IMR-90 (cell line): ENCODE results near the gene EHF. TPM values are rescaled to one million over a fixed set of nuclear protein-coding genes. Genes with fewer than 3 reads are reported as not detected.
A peak's percentile ranks its signal among the peaks of the same experiment; 100 is the strongest.

Experiments
- ATAC-seq: fragments of 200-7000 bp; cut with Tn5 transposase; 2 replicates; pipeline ENCODE4 v1.9.1; 2020; ENCODE audit warnings: low read depth, mild to moderate bottlenecking, moderate library complexity
- BruUV-seq: library from RNA; stranded (reverse); fragments of 400-500 nt; replicated peaks from 2 replicates; lab custom pipeline; 2021; lab: Mats Ljungman, UMichigan
- CTCF ChIA-PET: fragments of 300-600 bp; formaldehyde crosslinking; extraction: SDS; loops from one replicate; lab custom pipeline; 2021; ENCODE audit warnings: antibody characterized with exemption; lab: Yijun Ruan, JAX
- POLR2A ChIA-PET: fragments of 300-600 bp; sonication (Branson Sonifier 250); formaldehyde crosslinking; loops from one replicate; lab custom pipeline; 2022; ENCODE audit warnings: antibody characterized with exemption; ENCODE audit not compliant: unreplicated experiment; lab: Charles Lee
- DNase-seq: peaks from one replicate; pipeline ENCODE4 v3.0.0; 2013
- H2AFZ ChIP-seq: replicated peaks from 2 replicates; pipeline ENCODE3; 2013; ENCODE audit warnings: low read length, mild to moderate bottlenecking; ENCODE audit not compliant: poor library complexity
- H2AK5ac ChIP-seq: 2 replicates; pipeline ENCODE4 v1.6.1; 2013; ENCODE audit warnings: low read depth, low read length, inconsistent platforms
- H2AK9ac ChIP-seq: replicated peaks from 2 replicates; pipeline ENCODE3; 2013; ENCODE audit warnings: mild to moderate bottlenecking, low read depth, low read length, moderate library complexity; ENCODE audit not compliant: poor library complexity
- H2BK120ac ChIP-seq: 2 replicates; pipeline ENCODE4 v1.6.1; 2013; ENCODE audit warnings: low read depth, low read length, inconsistent platforms
- H2BK15ac ChIP-seq: 3 replicates; pipeline ENCODE4 v1.6.1; 2013; ENCODE audit warnings: low read depth, low read length, inconsistent platforms
- H2BK20ac ChIP-seq: 2 replicates; pipeline ENCODE4 v1.6.1; 2013; ENCODE audit warnings: low read depth, mild to moderate bottlenecking, inconsistent platforms, low read length, moderate library complexity
- H2BK5ac ChIP-seq: 2 replicates; pipeline ENCODE4 v1.6.1; 2013; ENCODE audit warnings: mild to moderate bottlenecking, low read depth, low read length, inconsistent platforms; ENCODE audit not compliant: poor library complexity, severe bottlenecking
- H3K14ac ChIP-seq: replicated peaks from 2 replicates; pipeline ENCODE4 v1.6.1; 2013; ENCODE audit warnings: low read depth, low read length, inconsistent platforms
- H3K18ac ChIP-seq: 2 replicates; pipeline ENCODE4 v1.6.1; 2013; ENCODE audit warnings: low read depth, low read length, control low read depth
- H3K23ac ChIP-seq: 2 replicates; pipeline ENCODE4 v1.6.1; 2013; ENCODE audit warnings: low read depth, low read length, inconsistent platforms
- H3K27ac ChIP-seq: 2 replicates; pipeline ENCODE4 v1.5.1; 2013; ENCODE audit warnings: mild to moderate bottlenecking, control low read depth, low read length; ENCODE audit not compliant: insufficient read depth
- H3K27me3 ChIP-seq: 2 replicates; pipeline ENCODE4 v1.6.1; 2013; ENCODE audit warnings: low read length; ENCODE audit not compliant: control insufficient read depth, insufficient read depth
- H3K36me3 ChIP-seq: 2 replicates; pipeline ENCODE4 v1.6.1; 2013; ENCODE audit warnings: low read length, mixed read lengths; ENCODE audit not compliant: control insufficient read depth, insufficient read depth
- H3K4ac ChIP-seq: 2 replicates; pipeline ENCODE4 v1.6.1; 2013; ENCODE audit warnings: low read depth, low read length, inconsistent platforms
- H3K4me1 ChIP-seq: 2 replicates; pipeline ENCODE4 v1.6.1; 2013; ENCODE audit warnings: low read length, mixed read lengths; ENCODE audit not compliant: control insufficient read depth, insufficient read depth
- H3K4me2 ChIP-seq: 2 replicates; pipeline ENCODE4 v1.6.1; 2013; ENCODE audit warnings: low read depth, mild to moderate bottlenecking, control low read depth, low read length, moderate library complexity
- H3K4me3 ChIP-seq: 2 replicates; pipeline ENCODE4 v1.5.1; 2013; ENCODE audit warnings: low read depth, mild to moderate bottlenecking, control low read depth, low read length, moderate library complexity; ENCODE audit not compliant: insufficient read depth
- H3K56ac ChIP-seq: 2 replicates; pipeline ENCODE4 v1.6.1; 2013; ENCODE audit warnings: low read length, inconsistent platforms; ENCODE audit not compliant: insufficient read depth; ENCODE audit errors: extremely low read depth
- H3K79me1 ChIP-seq, 2 experiments: 2 replicates each; pipeline ENCODE4 v1.6.1; 2013; ENCODE audit warnings: low read length in 2 of 2, inconsistent platforms in 1 of 2, low read depth in 1 of 2
- H3K9ac ChIP-seq: 2 replicates; pipeline ENCODE4 v1.6.1; 2013; ENCODE audit warnings: low read depth, low read length, control low read depth
- H3K9me1 ChIP-seq: 2 replicates; pipeline ENCODE4 v1.6.1; 2013; ENCODE audit warnings: low read length, inconsistent platforms; ENCODE audit not compliant: insufficient read depth
- H3K9me3 ChIP-seq: 2 replicates; pipeline ENCODE4 v1.6.1; 2013; ENCODE audit warnings: low read length; ENCODE audit not compliant: control insufficient read depth, insufficient read depth
- H4K20me1 ChIP-seq: 2 replicates; pipeline ENCODE4 v1.6.1; 2013; ENCODE audit warnings: low read length, inconsistent platforms; ENCODE audit not compliant: insufficient read depth
- H4K5ac ChIP-seq: 2 replicates; pipeline ENCODE4 v1.6.1; 2013; ENCODE audit warnings: mild to moderate bottlenecking, low read depth, low read length, control low read depth
- H4K8ac ChIP-seq, 2 experiments: 2 replicates each; pipeline ENCODE4 v1.6.1; 2013; ENCODE audit warnings: low read depth in 2 of 2, low read length in 2 of 2, control low read depth in 1 of 2, inconsistent platforms in 1 of 2
- H4K91ac ChIP-seq: 2 replicates; pipeline ENCODE4 v1.6.1; 2013; ENCODE audit warnings: low read depth, low read length, inconsistent platforms; ENCODE audit not compliant: insufficient read depth
- BHLHE40 ChIP-seq: fragments of 150-350 bp; IDR thresholded peaks from 2 replicates; pipeline ENCODE4 v1.6.1; 2016; ENCODE audit warnings: mild to moderate bottlenecking, low read depth, low read length
- CEBPB ChIP-seq: IDR thresholded peaks from 2 replicates; pipeline ENCODE4 v1.6.1; 2012; ENCODE audit warnings: low read depth, low read length, improper control_type of control experiment
- FOS ChIP-seq: fragments of 150-350 bp; IDR thresholded peaks from 2 replicates; pipeline ENCODE4 v1.6.1; 2016; ENCODE audit warnings: low read depth, low read length
- MAFK ChIP-seq: IDR thresholded peaks from 2 replicates; pipeline ENCODE4 v1.6.1; 2012; ENCODE audit warnings: low read depth, low read length, improper control_type of control experiment
- MAZ ChIP-seq: IDR thresholded peaks from 2 replicates; pipeline ENCODE4 v1.6.1; 2012; ENCODE audit warnings: low read depth, mild to moderate bottlenecking, low read length, improper control_type of control experiment, moderate library complexity, borderline replicate concordance
- POLR2A ChIP-seq: IDR thresholded peaks from 2 replicates; pipeline ENCODE4 v1.6.1; 2012; ENCODE audit warnings: mild to moderate bottlenecking, low read depth, low read length
- RCOR1 ChIP-seq: IDR thresholded peaks from 2 replicates; pipeline ENCODE4 v1.6.1; 2012; ENCODE audit warnings: mild to moderate bottlenecking, low read length, improper control_type of control experiment; ENCODE audit not compliant: insufficient replicate concordance
- SMC3 ChIP-seq: fragments of 150-350 bp; IDR thresholded peaks from 2 replicates; pipeline ENCODE4 v1.6.1; 2016; ENCODE audit warnings: low read depth, mild to moderate bottlenecking, antibody characterized with exemption, low read length, moderate library complexity
- WGBS, 2 experiments: methylation state at CpG; one replicate each; pipeline versions ENCODE4 v1.1.5 to v1.1.7; 2013; ENCODE audit warnings: missing lambda C conversion rate in 2 of 2; ENCODE audit not compliant: insufficient read length in 1 of 2; ENCODE audit errors: extremely low coverage in 2 of 2; 5-methylcytosine and 5-hydroxymethylcytosine counted together
- dilution Hi-C: fragments of 300-500 bp; cut with HindIII; formaldehyde crosslinking; loops from one replicate; pipeline ENCODE4 v1.14.3; 2018; ENCODE audit warnings: low sequenced_read_pairs; ENCODE audit not compliant: unreplicated experiment
- in situ Hi-C: fragments of 300-500 bp; cut with MboI; formaldehyde crosslinking; loops from 3 replicates; pipeline ENCODE4 v1.14.3; 2019; ENCODE audit warnings: low sequenced_read_pairs, inconsistent platforms, mixed read lengths
- intact Hi-C: fragments of 100-400 bp; cut with micrococcal nuclease; formaldehyde crosslinking; loops from 2 replicates; pipeline ENCODE4 v1.10.0; 2022
- polyA plus RNA-seq, 3 experiments: library from polyadenylated mRNA; depleted of rRNA; stranded (reverse); fragments of >200 nt; gene quantifications; 2 replicates each; pipeline ENCODE4 v1.2.3, GENCODE V29; 2012; ENCODE audit warnings: low replicate concordance in 1 of 3
- total RNA-seq: library from RNA; depleted of rRNA; stranded (reverse); fragments of >200 nt; gene quantifications from 2 replicates; pipeline ENCODE4 v1.2.3, GENCODE V29; 2012
- TF ChIP-seq, protein P1 (sequence below): conservative IDR thresholded peaks from 2 replicates; pipeline ENCODE4 v1.5.1; 2012; ENCODE audit warnings: mild to moderate bottlenecking, low read depth, low read length, improper control_type of control experiment
- TF ChIP-seq, protein P2 (sequence below): fragments of 150-350 bp; IDR thresholded peaks from 2 replicates; pipeline ENCODE4 v1.6.1; 2016; ENCODE audit warnings: low read depth, mild to moderate bottlenecking, low read length, moderate library complexity, borderline replicate concordance

Gene EHF
- total and polyA plus RNA-seq, 2 of the 4 experiments (the other 2 are of a cell fraction): under 0.01 TPM; not detected in 1

DNA sequence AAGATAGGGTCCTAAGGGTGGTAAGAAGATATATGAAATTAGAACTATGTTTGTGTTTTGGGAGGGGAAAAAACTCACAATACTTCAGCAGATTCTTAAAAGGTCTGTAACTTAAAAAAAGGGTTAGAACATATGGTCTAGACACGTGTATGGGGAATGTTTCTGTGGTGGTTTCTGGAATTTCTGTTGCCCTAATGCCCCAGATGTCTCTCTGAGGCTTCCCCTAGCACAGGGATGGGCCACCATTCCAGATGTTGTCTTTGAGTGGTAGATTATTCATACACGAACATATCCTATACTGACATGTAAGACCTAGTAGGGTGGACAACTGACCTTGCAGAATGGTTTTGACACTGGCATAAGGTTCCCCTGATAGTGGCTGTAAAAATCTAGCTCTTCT is 26.2 kb downstream of the EHF start:
- Histone ChIP-seq H2BK5ac (peak overlapping the region; percentile 70), H3K9me1 (peaks cover 23% of the 10 kb centered on the region), H3K79me1 (no peaks in the 10 kb centered on the region), H3K9me3 (no peaks in the 10 kb centered on the region), H4K91ac (peak overlapping the region; percentile 53), H4K20me1 (no peaks in the 10 kb centered on the region), H2BK15ac (peak overlapping the region; percentile 73; the same call in 2 of the 3 replicates), H4K5ac (peak overlapping the region; percentile 43; the same call in 1 of the 2 replicates), H3K4me3 (no peak overlapping the region), H3K56ac (no peak overlapping the region), H2BK120ac (peak overlapping the region; percentile 91), H3K4ac (peak overlapping the region; percentile 86), H2AFZ (peak overlapping the region; percentile 85), H4K8ac (peak overlapping the region in 1 of 2 experiments; percentile 86; a peak in 2 of 4 replicates), H3K14ac (peak overlapping the region; percentile 53; the same call in 1 of the 2 replicates), H3K9ac (no peak overlapping the region), H2AK5ac (peak overlapping the region; percentile 35; the same call in 1 of the 2 replicates), H2AK9ac (no peak overlapping the region), H3K23ac (no peak overlapping the region), H3K18ac (peak overlapping the region; percentile 46; the same call in 1 of the 2 replicates), H2BK20ac (peak overlapping the region; percentile 89), H3K4me1 (peaks cover 19% of the 10 kb centered on the region), H3K4me2 (no peak overlapping the region), H3K36me3 (no peaks in the 10 kb centered on the region), H3K27ac (no peak overlapping the region), H3K27me3 (no peaks in the 10 kb centered on the region)
- ChIA-PET CTCF (no interaction called here), POLR2A (no interaction called here)
- intact Hi-C loops: no loop called here
- DNase-seq (peak; percentile 34), ATAC-seq (no peak)
- TF ChIP-seq SMC3 (no peak), FOS (no peak), RCOR1 (no peak), MAFK (no peak), MAZ (no peak), BHLHE40 (no peak), POLR2A (no peak), CEBPB (no peak)
- TF ChIP-seq, protein P1, sequence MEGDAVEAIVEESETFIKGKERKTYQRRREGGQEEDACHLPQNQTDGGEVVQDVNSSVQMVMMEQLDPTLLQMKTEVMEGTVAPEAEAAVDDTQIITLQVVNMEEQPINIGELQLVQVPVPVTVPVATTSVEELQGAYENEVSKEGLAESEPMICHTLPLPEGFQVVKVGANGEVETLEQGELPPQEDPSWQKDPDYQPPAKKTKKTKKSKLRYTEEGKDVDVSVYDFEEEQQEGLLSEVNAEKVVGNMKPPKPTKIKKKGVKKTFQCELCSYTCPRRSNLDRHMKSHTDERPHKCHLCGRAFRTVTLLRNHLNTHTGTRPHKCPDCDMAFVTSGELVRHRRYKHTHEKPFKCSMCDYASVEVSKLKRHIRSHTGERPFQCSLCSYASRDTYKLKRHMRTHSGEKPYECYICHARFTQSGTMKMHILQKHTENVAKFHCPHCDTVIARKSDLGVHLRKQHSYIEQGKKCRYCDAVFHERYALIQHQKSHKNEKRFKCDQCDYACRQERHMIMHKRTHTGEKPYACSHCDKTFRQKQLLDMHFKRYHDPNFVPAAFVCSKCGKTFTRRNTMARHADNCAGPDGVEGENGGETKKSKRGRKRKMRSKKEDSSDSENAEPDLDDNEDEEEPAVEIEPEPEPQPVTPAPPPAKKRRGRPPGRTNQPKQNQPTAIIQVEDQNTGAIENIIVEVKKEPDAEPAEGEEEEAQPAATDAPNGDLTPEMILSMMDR: no peak
- TF ChIP-seq, protein P2, sequence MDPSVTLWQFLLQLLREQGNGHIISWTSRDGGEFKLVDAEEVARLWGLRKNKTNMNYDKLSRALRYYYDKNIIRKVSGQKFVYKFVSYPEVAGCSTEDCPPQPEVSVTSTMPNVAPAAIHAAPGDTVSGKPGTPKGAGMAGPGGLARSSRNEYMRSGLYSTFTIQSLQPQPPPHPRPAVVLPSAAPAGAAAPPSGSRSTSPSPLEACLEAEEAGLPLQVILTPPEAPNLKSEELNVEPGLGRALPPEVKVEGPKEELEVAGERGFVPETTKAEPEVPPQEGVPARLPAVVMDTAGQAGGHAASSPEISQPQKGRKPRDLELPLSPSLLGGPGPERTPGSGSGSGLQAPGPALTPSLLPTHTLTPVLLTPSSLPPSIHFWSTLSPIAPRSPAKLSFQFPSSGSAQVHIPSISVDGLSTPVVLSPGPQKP: no peak
- in situ Hi-C loops: no loop called here
- no TSS peak for BruUV-seq
- WGBS, 2 experiments: no CpG with 5 or more reads among the region's 2 CpGs
- dilution Hi-C loops: no loop called here
